WTC11 (cell line): ENCODE data around the gene TCERG1. TPM values are rescaled to one million over a fixed set of nuclear protein-coding genes. Genes with fewer than 3 reads are reported as not detected.

ENCODE experiments used
- ATAC-seq: fragments of 200-7000 bp; cut with Tn5 transposase; 2 replicates; pipeline ENCODE4 v1.10.0; 2021; ENCODE audit warnings: mild to moderate bottlenecking, moderate library complexity
- CTCF ChIA-PET: fragments of 300-600 bp; sonication (Branson Sonifier 250); formaldehyde crosslinking; loops from one replicate; lab custom pipeline; 2021; ENCODE audit warnings: antibody characterized with exemption; lab: Charles Lee
- POLR2A ChIA-PET: fragments of 350-600 bp; sonication (Branson Sonifier 250); formaldehyde crosslinking; loops from one replicate; lab custom pipeline; 2021; ENCODE audit warnings: antibody characterized with exemption; lab: Charles Lee
- DNase-seq: peaks from one replicate; pipeline ENCODE4 v3.0.0; 2021; ENCODE audit warnings: low spot score
- H3K27ac Mint-ChIP-seq: 2 replicates; pipeline ENCODE4 v1.8.0; 2021; ENCODE audit warnings: mixed read lengths
- H3K27me3 Mint-ChIP-seq: 2 replicates; pipeline ENCODE4 v1.8.0; 2021; ENCODE audit warnings: low read depth, mild to moderate bottlenecking, moderate library complexity, mixed read lengths
- H3K36me3 Mint-ChIP-seq: 2 replicates; pipeline ENCODE4 v1.8.0; 2021; ENCODE audit warnings: mixed read lengths
- H3K4me1 Mint-ChIP-seq: 2 replicates; pipeline ENCODE4 v1.8.0; 2022; ENCODE audit warnings: mixed read lengths
- H3K4me3 Mint-ChIP-seq: 2 replicates; pipeline ENCODE4 v1.8.0; 2021; ENCODE audit warnings: mild to moderate bottlenecking, moderate library complexity, mixed read lengths
- H3K9me3 Mint-ChIP-seq: 2 replicates; pipeline ENCODE4 v1.8.0; 2021; ENCODE audit warnings: mixed read lengths
- EMX1 ChIP-seq: fragments of 250-450 bp; sonication (Bioruptor Pico); IDR thresholded peaks from 2 replicates; pipeline ENCODE4 v1.8.0; 2021; ENCODE audit warnings: mild to moderate bottlenecking
- ETV6 ChIP-seq: sonication (generic); formaldehyde crosslinking; IDR thresholded peaks from 2 replicates; pipeline ENCODE4 v1.8.1; 2022; ENCODE audit warnings: mild to moderate bottlenecking, missing genetic modification reagents
- FOXJ3 ChIP-seq: sonication (generic); formaldehyde crosslinking; IDR thresholded peaks from 2 replicates; pipeline ENCODE4 v1.9.0; 2021; ENCODE audit warnings: missing genetic modification reagents, mild to moderate bottlenecking, borderline replicate concordance
- FOXP1 ChIP-seq: sonication (generic); formaldehyde crosslinking; IDR thresholded peaks from 2 replicates; pipeline ENCODE4 v1.8.0; 2022; ENCODE audit warnings: missing genetic modification reagents, mild to moderate bottlenecking, moderate library complexity, borderline replicate concordance
- GRHL2 ChIP-seq: fragments of 250-450 bp; sonication (Bioruptor Pico); IDR thresholded peaks from 2 replicates; pipeline ENCODE4 v1.8.0; 2022; ENCODE audit warnings: mild to moderate bottlenecking, moderate library complexity; ENCODE audit not compliant: insufficient replicate concordance, severe bottlenecking
- GTF2I ChIP-seq: fragments of 250-450 bp; sonication (Bioruptor Pico); conservative IDR thresholded peaks from 2 replicates; pipeline ENCODE4 v1.4.0; 2021; ENCODE audit warnings: mild to moderate bottlenecking
- KAT7 ChIP-seq: sonication (generic); formaldehyde crosslinking; IDR thresholded peaks from 2 replicates; pipeline ENCODE4 v1.8.1; 2023; ENCODE audit warnings: missing genetic modification reagents, mild to moderate bottlenecking, borderline replicate concordance
- MXD4 ChIP-seq: fragments of 250-450 bp; sonication (Bioruptor Pico); IDR thresholded peaks from 2 replicates; pipeline ENCODE4 v1.8.0; 2021; ENCODE audit warnings: mild to moderate bottlenecking, moderate library complexity, borderline replicate concordance
- SMAD3 ChIP-seq: sonication (generic); formaldehyde crosslinking; IDR thresholded peaks from 2 replicates; pipeline ENCODE4 v1.8.0; 2022; ENCODE audit warnings: missing genetic modification reagents, mild to moderate bottlenecking, borderline replicate concordance
- ZNF121 ChIP-seq: sonication (generic); formaldehyde crosslinking; IDR thresholded peaks from 2 replicates; pipeline ENCODE4 v1.8.0; 2023; ENCODE audit warnings: missing genetic modification reagents
- ZNF263 ChIP-seq: sonication (generic); formaldehyde crosslinking; IDR thresholded peaks from 2 replicates; pipeline ENCODE4 v1.8.1; 2022; ENCODE audit warnings: low read depth, mild to moderate bottlenecking, moderate library complexity, missing genetic modification reagents
- total RNA-seq: library from RNA; stranded (reverse); gene quantifications from 3 replicates; pipeline ENCODE4 v1.2.3, GENCODE V29; 2021
- TF ChIP-seq, protein P1 (sequence below): sonication (generic); formaldehyde crosslinking; IDR thresholded peaks from 2 replicates; pipeline ENCODE4 v1.8.1; 2023; ENCODE audit warnings: mild to moderate bottlenecking, missing genetic modification reagents
- TF ChIP-seq, protein P2 (sequence below): fragments of 250-450 bp; sonication (Bioruptor Pico); IDR thresholded peaks from 2 replicates; pipeline ENCODE4 v1.9.0; 2021; ENCODE audit warnings: mild to moderate bottlenecking, borderline replicate concordance
- TF ChIP-seq, protein P3 (sequence below): sonication (generic); formaldehyde crosslinking; IDR thresholded peaks from 2 replicates; pipeline ENCODE4 v1.8.1; 2022; ENCODE audit warnings: low read depth, mild to moderate bottlenecking, moderate library complexity, missing genetic modification reagents, borderline replicate concordance
- TF ChIP-seq, protein P4 (sequence below): sonication (generic); formaldehyde crosslinking; IDR thresholded peaks from 2 replicates; pipeline ENCODE4 v1.8.0; 2023; ENCODE audit warnings: missing genetic modification reagents, mild to moderate bottlenecking, borderline replicate concordance
- TF ChIP-seq, protein P5 (sequence below): sonication (generic); formaldehyde crosslinking; IDR thresholded peaks from 2 replicates; pipeline ENCODE4 v1.8.0; 2023; ENCODE audit warnings: mild to moderate bottlenecking, missing genetic modification reagents

The TCERG1 gene
- total RNA-seq, 1 experiment from 2014 or later = 117 TPM

DNA sequence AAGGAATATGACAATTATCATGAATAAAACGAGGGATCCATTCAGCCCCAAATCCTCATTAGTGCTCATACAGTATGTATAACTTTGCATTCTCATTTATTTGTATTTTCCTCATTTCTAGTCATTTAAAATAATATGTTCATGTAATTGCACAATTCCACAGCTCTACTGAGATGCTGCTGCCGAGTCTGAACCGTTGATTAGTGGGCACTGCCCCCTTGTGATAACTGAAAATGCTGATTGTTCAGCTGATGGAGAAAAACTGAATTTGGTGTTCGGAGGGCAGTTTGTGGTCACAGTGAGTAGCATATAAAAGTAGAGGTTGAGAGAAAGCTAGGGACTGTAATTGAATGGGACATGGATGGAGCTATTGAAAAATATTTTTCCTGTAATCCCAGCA lies 81.1 kb downstream of the TCERG1 start (continued):
- TF ChIP-seq ZNF263 (CRISPR knock-in tag) = no peak
- TF ChIP-seq GRHL2 (CRISPR knock-in tag) = no peak
- TF ChIP-seq, protein P1, sequence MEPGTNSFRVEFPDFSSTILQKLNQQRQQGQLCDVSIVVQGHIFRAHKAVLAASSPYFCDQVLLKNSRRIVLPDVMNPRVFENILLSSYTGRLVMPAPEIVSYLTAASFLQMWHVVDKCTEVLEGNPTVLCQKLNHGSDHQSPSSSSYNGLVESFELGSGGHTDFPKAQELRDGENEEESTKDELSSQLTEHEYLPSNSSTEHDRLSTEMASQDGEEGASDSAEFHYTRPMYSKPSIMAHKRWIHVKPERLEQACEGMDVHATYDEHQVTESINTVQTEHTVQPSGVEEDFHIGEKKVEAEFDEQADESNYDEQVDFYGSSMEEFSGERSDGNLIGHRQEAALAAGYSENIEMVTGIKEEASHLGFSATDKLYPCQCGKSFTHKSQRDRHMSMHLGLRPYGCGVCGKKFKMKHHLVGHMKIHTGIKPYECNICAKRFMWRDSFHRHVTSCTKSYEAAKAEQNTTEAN (CRISPR knock-in tag) = no peak
- TF ChIP-seq ZNF121 (CRISPR knock-in tag) = no peak
- TF ChIP-seq GTF2I (CRISPR knock-in tag) = no peak

DNA sequence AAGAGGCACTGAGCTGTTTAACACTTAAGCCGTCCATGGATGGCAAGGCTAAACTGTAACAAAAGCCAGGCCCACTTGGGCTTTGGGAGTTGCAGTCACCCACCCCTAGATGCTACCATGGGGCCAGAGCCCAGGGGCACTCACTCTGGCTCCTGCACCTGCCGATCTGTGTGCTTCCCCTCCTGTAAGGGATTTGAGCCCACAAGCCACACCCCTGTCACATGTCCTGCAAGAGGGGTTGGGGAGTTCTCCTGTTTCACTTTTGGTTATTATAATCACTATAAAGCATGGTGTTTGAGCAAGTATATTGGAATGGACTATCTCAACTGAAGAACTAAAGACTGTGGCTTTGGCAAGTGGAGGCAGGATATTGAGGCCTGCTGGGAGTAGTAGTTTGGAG lies 82.9 kb downstream of the TCERG1 start:
- ChIA-PET CTCF (no interaction called here), POLR2A (no interaction called here)
- no peaks in the 10 kb centered on the region for H3K36me3 Mint-ChIP-seq
- H3K4me1 Mint-ChIP-seq = peaks cover 15% of the 10 kb centered on the region
- ATAC-seq = no peak
- H3K4me3 Mint-ChIP-seq = no peak overlapping the region
- no peak overlapping the region for H3K27ac Mint-ChIP-seq
- H3K27me3 Mint-ChIP-seq = no peaks in the 10 kb centered on the region; the same call in 1 of the 2 replicates
- peaks cover 6% of the 10 kb centered on the region; the same call in 1 of the 2 replicates for H3K9me3 Mint-ChIP-seq
- TF ChIP-seq FOXP1 (CRISPR knock-in tag) = no peak
- TF ChIP-seq, protein P2, sequence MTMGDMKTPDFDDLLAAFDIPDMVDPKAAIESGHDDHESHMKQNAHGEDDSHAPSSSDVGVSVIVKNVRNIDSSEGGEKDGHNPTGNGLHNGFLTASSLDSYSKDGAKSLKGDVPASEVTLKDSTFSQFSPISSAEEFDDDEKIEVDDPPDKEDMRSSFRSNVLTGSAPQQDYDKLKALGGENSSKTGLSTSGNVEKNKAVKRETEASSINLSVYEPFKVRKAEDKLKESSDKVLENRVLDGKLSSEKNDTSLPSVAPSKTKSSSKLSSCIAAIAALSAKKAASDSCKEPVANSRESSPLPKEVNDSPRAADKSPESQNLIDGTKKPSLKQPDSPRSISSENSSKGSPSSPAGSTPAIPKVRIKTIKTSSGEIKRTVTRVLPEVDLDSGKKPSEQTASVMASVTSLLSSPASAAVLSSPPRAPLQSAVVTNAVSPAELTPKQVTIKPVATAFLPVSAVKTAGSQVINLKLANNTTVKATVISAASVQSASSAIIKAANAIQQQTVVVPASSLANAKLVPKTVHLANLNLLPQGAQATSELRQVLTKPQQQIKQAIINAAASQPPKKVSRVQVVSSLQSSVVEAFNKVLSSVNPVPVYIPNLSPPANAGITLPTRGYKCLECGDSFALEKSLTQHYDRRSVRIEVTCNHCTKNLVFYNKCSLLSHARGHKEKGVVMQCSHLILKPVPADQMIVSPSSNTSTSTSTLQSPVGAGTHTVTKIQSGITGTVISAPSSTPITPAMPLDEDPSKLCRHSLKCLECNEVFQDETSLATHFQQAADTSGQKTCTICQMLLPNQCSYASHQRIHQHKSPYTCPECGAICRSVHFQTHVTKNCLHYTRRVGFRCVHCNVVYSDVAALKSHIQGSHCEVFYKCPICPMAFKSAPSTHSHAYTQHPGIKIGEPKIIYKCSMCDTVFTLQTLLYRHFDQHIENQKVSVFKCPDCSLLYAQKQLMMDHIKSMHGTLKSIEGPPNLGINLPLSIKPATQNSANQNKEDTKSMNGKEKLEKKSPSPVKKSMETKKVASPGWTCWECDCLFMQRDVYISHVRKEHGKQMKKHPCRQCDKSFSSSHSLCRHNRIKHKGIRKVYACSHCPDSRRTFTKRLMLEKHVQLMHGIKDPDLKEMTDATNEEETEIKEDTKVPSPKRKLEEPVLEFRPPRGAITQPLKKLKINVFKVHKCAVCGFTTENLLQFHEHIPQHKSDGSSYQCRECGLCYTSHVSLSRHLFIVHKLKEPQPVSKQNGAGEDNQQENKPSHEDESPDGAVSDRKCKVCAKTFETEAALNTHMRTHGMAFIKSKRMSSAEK = no peak
- no peak for TF ChIP-seq KAT7 (CRISPR knock-in tag)
- TF ChIP-seq ETV6 (CRISPR knock-in tag) = no peak
- no peak for TF ChIP-seq MXD4 (CRISPR knock-in tag)
- TF ChIP-seq, protein P3, sequence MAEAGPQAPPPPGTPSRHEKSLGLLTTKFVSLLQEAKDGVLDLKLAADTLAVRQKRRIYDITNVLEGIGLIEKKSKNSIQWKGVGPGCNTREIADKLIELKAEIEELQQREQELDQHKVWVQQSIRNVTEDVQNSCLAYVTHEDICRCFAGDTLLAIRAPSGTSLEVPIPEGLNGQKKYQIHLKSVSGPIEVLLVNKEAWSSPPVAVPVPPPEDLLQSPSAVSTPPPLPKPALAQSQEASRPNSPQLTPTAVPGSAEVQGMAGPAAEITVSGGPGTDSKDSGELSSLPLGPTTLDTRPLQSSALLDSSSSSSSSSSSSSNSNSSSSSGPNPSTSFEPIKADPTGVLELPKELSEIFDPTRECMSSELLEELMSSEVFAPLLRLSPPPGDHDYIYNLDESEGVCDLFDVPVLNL (CRISPR knock-in tag) = no peak
- TF ChIP-seq, protein P4, sequence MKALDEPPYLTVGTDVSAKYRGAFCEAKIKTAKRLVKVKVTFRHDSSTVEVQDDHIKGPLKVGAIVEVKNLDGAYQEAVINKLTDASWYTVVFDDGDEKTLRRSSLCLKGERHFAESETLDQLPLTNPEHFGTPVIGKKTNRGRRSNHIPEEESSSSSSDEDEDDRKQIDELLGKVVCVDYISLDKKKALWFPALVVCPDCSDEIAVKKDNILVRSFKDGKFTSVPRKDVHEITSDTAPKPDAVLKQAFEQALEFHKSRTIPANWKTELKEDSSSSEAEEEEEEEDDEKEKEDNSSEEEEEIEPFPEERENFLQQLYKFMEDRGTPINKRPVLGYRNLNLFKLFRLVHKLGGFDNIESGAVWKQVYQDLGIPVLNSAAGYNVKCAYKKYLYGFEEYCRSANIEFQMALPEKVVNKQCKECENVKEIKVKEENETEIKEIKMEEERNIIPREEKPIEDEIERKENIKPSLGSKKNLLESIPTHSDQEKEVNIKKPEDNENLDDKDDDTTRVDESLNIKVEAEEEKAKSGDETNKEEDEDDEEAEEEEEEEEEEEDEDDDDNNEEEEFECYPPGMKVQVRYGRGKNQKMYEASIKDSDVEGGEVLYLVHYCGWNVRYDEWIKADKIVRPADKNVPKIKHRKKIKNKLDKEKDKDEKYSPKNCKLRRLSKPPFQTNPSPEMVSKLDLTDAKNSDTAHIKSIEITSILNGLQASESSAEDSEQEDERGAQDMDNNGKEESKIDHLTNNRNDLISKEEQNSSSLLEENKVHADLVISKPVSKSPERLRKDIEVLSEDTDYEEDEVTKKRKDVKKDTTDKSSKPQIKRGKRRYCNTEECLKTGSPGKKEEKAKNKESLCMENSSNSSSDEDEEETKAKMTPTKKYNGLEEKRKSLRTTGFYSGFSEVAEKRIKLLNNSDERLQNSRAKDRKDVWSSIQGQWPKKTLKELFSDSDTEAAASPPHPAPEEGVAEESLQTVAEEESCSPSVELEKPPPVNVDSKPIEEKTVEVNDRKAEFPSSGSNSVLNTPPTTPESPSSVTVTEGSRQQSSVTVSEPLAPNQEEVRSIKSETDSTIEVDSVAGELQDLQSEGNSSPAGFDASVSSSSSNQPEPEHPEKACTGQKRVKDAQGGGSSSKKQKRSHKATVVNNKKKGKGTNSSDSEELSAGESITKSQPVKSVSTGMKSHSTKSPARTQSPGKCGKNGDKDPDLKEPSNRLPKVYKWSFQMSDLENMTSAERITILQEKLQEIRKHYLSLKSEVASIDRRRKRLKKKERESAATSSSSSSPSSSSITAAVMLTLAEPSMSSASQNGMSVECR (CRISPR knock-in tag) = no peak
- TF ChIP-seq, protein P5, sequence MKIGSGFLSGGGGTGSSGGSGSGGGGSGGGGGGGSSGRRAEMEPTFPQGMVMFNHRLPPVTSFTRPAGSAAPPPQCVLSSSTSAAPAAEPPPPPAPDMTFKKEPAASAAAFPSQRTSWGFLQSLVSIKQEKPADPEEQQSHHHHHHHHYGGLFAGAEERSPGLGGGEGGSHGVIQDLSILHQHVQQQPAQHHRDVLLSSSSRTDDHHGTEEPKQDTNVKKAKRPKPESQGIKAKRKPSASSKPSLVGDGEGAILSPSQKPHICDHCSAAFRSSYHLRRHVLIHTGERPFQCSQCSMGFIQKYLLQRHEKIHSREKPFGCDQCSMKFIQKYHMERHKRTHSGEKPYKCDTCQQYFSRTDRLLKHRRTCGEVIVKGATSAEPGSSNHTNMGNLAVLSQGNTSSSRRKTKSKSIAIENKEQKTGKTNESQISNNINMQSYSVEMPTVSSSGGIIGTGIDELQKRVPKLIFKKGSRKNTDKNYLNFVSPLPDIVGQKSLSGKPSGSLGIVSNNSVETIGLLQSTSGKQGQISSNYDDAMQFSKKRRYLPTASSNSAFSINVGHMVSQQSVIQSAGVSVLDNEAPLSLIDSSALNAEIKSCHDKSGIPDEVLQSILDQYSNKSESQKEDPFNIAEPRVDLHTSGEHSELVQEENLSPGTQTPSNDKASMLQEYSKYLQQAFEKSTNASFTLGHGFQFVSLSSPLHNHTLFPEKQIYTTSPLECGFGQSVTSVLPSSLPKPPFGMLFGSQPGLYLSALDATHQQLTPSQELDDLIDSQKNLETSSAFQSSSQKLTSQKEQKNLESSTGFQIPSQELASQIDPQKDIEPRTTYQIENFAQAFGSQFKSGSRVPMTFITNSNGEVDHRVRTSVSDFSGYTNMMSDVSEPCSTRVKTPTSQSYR (CRISPR knock-in tag) = no peak
- no peak for TF ChIP-seq GTF2I (CRISPR knock-in tag)
- no peak for TF ChIP-seq FOXJ3 (CRISPR knock-in tag)
- no peak for TF ChIP-seq SMAD3 (CRISPR knock-in tag)
- TF ChIP-seq EMX1 (CRISPR knock-in tag) = no peak
- TF ChIP-seq, all 79 proteins: peak for 0
- DNase-seq = no peak
